Stromal cell of bone marrow (primary cell): ENCODE data around the gene LINC00632.
"Not testable (repeated sequence)": the region's sequence is repeated elsewhere in the genome, so short reads cannot be mapped to it uniquely, and the experiment has no call there.

ENCODE experiments used
- DNase-seq: peaks from one replicate; pipeline ENCODE4 v3.0.0-alpha.2; 2012; ENCODE audit warnings: low read depth

Gene LINC00632

DNA sequence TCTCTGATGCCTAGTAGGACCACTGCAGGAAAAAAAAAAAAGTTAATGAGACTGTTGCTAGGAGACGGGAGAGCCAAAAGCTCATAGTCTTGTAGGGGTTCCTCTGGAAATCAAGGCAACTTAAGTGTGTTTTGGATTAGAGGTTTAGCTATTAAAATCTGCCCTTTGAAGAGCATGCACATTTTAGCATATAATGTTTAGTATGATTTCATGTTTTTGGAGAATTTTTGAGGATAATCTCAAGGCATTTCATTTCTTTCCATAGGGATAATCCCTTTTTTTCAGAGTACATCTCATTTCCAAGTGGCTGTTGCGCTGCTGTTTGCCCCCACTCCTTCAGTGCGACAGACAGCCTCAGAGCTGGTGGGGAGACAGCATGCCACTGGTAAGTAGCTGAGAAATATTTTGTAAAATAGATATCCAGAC is at the start of gene LINC00632:
TSS of gene LINC00632 (plus strand) at position 339 of the 426 bp plus-strand sequence.
- no peak for DNase-seq

DNA sequence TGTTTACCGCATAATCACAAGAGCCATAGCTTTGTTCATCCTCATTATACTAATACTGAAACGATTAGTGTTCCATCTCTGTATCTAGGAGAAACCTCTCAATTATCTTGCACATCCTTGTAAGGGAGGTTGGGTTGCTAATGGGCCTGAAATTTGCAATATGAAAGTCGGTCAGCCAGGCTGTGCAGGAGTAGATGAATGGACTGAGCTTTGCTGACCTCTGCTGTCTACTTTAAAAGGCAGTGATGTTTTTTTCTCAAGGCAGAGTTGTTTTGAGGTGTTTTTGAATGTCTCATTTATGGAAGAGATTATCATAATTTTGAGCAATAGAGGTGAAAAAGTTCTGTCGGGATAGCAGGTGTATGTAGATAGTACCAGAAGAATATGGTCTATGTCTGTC is 47.9 kb upstream of the LINC00632 start:
- no peak for DNase-seq

DNA sequence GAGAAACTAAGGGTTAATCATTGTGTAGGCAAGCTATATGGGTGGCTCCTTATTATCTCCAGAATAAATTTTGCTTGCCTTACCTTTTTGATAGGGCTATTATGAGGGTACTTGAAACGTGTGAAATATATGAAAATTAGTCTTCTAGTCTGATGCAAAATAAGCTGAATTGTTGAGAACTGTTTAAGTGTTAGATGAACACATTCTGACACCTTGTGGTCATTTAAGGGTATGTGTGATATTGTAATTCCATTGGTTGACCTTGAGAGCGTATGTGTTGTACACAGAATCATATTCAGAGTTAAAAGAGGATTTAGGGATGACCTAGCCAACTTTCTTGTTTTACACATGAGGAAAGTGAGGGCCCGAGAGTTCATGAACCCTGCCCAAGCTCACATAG is 44.6 kb upstream of the LINC00632 start:
- DNase-seq, result no peak

DNA sequence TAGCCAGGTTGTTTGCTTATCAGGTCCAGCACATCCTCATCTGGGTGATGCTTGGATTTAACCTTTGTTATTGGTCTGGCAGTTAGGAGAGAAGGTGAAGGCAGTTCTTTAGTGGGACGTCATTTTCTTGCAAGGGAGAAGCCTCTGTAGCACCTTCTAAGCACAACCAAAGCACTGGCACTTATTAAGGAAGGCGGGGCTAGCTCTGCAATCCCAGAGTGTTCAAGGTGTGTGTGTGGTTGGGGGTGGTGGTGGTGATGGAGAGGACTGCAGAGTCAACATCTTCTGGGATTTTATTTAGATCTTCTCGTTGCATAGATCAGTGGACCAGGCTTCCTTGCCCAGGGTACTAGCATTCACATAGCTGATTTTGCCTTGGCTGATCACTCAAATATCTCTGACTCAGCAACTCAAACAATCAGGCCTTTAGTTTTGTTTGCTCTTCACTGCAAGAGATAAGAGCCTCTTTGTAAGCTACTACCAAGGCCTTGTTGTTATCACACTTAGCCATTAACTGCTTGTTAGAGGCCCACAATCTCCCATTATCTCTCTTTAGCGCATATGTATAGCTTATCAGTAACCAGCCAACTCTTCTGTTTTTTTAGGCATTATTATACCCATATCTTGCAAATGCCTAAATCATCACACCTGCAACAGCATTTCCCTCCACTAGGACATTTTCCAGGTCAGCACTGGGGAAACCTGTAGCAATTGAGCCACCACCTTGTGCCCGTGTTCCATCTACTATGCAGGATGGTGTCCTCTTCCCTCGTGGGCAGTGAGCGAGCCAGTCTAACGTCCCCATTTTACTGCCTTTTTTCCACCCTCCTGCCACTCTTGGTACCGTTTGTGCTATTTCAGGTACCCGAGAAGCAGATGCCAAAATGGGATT is 36.5 kb upstream of the LINC00632 start:
- no peak for DNase-seq

DNA sequence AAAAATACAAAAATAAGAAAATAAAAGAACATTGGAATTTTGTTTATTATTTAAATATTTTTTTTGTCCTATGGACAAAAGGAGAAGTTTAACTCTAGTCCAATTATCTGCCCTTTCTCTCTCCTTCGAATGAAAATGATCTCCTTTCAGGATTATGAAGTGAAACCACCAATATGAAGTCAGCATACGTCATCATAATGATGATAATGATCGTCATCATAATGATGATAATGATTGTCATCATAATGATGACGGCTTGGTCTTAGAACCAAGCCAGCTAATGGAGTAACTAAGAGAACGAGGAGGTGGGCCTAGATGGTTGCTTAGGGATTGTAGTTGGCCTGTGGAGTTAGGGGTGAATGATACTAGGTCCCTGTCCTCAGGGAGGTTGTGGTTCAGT is 21.9 kb upstream of the LINC00632 start:
- DNase-seq, result no peak

DNA sequence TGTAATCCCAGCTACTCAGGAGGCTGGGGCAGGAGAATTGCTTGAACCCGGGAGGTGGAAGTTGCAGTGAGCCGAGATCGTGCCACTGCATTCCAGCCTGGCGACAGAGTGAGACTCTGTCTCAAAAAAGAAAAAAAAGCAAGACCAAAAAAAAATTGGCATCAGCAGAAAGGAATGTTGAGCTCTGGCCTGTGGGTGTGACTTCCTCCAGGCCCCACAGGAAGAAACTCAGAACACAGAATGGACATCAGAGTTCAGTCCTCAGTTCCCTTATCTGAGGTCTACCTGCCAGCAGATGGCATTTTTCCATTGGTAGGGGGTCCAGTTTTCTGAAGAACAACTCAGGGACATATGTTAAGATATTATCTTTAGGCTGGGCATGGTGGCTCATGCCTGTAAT is 18.0 kb upstream of the LINC00632 start:
- not testable (repeated sequence) for DNase-seq

DNA sequence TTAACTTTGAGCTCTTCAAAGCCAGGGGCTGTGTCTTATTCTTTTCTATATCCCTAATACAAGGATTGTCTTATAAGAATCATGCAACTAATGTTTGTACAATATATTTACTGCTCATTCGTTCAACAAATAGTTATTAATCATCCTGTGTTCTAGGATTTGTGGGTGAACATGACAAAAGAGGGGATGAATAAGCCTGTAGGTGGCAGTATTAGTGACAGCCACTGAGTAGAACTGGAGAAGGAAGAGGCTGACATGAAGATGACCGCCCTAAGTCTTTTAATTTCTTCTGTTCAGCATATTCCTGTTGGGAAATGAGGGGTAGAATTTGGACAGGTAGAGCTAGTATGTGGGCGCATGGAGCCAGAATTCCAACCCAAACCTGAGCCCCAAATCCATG is 11.9 kb upstream of the LINC00632 start:
- no peak for DNase-seq

DNA sequence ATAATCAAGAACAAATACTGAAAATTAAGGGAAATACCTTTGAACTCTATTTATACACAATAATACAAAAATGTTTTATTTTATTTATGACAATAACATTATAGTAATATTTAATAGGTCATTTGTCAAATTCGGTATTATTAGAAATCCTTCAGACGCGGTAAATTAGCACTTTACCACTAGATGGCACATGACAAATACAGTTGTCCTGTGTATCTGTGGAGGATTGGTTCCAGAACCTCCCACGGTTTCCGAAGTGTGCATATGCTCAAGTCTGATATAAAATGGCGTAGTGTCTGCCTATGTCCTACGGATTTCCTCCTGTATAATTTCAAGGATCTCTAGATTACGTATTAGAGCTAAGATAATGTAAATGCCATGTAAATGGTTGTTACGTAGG is 8.1 kb upstream of the LINC00632 start:
- DNase-seq, result peak; percentile 6

DNA sequence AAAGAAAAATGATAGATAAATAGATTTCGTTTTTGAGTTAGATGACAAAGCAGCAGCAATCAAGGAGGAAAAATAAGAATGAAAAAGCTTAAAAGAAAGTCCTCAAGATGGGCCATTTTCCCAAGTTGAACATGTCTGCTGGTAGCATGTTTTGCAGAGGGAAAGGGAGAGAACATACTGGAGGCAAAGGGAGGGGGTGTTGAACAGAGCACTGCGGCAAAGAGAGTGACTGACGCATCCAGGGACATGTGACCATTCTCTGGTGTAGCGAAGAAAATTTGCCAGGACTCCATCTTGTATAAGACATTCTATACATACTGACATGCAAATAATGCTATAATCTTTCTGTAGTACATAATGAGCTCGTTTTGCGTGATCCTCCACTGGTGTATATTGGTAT is 1.2 kb downstream of the LINC00632 start:
- DNase-seq, result no peak

DNA sequence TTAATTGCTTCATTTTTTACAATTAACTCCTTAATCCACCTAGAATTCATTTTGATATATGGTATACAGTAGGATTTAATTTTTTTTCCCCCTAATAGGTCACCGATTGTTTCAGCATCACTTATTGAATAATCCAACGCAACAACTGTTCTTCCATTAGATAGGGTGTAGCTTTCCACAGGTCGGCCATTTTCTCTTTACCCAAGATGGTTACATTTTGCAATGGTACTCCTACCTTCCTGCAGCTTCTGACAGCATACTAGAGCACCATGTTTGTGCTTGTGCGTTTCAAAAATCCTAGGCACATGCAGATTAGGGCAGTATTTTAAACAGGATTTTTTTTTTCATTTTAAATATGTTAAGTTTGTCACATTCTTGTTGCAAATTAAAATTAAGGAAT is 2.3 kb downstream of the LINC00632 start:
- no peak for DNase-seq

DNA sequence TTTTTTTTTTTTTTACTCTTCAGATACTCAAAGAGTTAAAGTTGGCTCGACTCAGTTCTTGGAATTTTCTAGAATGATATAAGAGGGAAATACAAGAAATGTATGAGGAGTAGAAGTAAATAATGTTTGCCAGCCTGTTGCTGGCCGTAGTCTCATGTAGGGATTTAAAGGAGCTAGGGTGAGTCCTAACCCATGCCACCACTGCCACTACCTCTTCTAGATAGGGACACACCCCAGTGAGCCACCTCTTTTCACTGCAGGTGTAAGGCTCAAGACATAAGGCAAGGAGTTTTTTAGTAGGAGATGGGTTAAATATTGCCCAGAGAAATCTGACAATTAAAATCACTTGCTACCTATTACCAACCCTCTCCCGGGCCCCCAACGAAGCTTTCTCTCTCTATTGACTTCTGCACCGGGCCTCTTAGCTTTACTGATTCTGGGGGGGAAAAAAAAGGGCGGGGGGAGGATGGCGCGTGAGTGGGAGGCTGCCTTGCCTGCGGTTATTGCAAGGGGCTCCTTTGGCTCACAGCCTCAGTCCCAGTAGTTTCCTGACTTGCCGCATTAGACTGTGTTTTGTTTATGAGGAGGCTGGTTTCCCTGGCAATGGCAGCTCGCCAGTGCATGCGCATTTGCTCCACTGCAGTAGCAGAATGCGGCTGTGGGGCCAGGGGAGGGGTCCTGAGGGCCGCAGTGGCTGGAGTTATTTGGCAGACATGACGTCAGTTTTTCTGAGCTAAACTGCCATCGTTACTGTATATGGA is 3.0 kb downstream of the LINC00632 start:
- DNase-seq, result no peak

DNA sequence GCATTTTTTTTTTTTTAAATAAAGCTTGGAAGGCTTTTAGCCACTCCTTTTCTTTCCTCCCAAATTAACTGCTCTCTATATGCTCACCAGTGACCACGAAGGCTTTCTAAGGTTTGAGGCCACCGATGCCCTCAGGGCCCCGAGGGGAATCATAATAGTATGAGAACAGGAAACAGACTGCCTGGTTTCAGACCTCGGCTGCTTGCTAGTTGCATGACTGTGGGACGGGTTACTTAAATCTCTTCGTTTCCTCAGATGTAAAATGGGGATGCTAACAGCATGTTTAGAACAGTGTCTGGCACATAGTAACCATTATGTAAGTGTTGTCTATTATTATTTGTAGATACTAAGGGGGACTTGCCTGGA is 3.6 kb downstream of the LINC00632 start:
- DNase-seq, result no peak

DNA sequence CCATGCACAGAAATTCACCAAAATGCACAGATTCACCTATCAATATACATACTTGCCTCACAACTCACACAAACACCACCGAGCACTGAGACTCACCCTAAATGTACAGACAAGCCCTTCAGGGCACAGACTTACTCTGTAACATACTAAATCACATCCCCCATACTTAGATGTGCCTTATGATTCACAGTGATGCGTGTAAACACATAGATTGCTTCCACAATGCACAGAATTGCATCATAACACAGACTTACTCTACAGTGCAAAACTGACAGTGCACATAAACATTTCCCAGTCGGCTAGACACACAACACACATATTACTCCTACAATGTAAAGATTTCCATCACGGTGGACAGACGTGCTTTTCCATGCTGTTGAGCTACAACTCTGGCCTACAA is 6.2 kb downstream of the LINC00632 start:
- DNase-seq, result no peak

DNA sequence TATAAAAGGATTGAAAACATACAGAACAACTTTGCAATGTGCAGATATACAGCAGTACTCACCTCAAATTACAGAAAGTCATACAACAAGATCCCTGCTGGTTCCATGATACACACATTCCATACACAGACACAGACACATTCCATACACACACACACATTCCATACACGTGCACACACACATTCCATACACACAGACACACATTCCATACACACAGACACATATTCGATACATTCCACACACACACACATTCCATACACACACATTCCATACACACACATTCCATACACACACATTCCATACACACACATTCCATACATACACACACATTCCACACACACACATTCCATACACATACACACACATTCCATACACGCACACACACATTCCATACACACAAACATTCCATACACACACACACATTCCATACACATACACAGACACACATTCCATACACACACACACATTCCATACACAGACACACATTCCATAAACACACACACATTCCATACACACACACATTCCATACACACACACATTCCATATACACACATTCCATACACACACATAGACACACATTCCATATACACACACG is 13.7 kb downstream of the LINC00632 start:
- DNase-seq, result no peak

DNA sequence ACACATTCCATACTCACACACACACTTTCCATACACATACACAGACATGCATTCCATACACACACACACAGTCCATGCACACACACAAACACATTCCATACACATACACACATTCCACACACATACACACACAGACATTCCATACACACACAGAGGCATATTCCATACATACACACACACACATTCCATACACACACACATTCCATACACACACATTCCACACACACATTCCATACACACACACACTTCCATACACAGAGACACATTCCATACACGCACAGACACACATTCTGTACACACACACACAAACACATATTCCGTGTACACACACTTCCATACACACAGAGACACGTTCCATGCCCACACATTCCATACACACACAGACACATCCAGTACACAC is 14.8 kb downstream of the LINC00632 start:
- no peak for DNase-seq

DNA sequence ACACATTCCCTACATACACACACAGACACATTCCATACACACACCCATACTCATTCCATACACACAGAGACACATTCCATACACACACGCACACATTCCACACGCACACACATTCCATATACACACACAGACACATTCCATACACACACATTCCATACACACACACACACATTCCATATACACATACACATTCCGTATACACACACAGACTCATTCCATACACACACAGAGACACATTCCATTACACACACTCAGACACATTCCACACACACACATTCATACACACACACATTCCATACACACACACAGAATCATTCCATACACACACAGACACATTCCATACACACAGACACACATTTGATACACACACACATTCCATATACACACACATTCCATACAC is 15.2 kb downstream of the LINC00632 start:
- DNase-seq, result no peak

DNA sequence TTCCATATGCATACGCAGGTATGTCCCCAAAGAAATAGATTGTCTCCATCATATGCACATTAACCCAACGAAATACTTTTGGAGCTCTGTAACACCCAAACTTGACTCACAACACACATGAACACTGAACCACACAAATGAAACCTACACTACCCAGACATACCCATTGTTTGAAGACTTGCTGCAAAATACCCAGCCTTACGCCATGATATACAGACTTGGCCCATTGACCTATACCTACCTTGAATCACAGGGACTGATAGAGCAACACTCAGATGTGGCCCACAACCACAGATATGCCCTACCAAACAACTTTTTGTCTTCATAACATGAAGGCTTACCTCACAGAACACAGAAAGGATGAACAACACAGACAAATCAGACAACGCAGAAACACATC is 15.9 kb downstream of the LINC00632 start:
- DNase-seq, result no peak

DNA sequence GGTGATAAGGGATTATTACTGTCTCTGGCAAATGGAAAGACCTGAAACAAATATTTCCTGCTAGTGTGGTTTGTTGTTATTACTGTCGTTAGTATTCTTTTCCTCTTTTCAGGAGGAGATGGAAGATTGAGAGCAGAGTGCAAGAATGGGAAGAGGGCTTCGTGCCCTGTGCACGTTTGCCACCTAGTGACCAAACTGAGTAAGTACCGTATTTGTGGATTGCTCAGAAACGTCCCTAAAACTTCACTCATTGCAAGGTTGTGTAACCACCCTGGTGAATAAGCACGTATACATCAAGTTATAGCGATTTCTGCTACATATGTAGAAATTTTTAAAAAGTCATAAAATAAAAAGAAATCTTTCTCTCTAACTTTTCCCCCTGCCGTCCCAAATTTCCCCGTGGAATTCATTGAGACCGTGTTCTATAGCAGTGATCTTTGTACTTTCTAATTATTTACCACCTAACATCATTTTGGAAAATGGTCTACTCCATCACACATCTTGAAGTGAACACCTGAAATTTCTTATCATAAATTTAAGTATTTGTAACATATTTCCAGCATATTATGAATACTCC is 24.3 kb downstream of the LINC00632 start:
- peak; percentile 18 for DNase-seq

DNA sequence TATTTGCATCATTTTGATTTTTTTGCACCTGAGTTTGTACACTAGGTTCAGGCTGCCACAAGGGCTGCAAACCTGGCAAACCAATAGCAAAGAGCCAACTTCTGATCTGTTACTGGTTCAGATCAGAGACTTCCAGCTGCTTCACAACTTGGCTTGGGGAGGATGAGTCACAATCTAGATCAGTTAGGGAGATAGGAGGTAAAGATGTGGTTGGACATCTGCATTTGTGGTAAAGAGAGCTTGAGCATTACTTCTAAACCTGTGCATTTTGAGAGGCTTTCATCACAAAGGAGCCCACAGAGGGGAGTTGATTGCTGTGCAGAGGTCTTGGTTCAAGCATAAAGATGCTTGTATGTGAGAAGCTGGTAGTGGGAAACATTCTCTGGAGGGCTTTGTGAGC is 34.5 kb downstream of the LINC00632 start:
- DNase-seq, result no peak

DNA sequence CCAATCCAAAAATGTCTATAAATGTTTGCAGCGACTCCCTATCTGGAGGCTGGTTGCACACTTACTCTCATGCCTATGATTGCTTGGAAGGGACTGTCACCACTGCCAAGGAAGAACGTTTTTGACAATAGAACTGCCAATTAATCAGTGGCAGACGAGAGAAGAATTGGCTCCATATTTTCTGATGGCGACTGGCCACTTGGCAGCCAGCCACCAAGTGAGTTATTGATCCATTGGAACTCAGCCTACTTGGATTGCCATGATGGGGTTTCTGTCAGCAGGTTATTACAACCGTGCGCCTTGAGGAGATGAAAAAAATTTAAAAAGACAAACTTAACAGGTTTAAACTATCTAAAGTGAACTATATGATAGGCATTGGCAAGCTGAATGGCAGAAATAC is 47.4 kb downstream of the LINC00632 start:
- DNase-seq, result no peak

DNA sequence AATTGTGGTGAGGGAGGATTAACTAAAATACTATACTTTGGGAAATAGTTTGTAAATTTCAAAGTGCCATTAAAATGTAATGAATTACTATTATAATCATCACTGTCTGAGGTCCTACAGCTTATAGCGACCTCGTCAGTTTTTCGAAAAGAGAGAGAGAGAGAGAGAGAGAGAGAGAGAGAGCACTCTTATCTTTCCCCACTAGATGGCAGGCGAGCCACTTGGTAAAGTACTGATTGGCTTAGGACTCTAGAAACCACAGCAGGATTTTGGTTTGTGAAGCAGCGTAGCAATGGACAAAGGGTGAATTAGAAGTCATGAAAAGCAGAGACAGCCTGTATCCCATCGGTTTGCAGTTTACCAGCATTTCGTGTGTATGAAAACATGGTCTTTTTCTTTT is 52.5 kb downstream of the LINC00632 start:
- peak; percentile 56 for DNase-seq

DNA sequence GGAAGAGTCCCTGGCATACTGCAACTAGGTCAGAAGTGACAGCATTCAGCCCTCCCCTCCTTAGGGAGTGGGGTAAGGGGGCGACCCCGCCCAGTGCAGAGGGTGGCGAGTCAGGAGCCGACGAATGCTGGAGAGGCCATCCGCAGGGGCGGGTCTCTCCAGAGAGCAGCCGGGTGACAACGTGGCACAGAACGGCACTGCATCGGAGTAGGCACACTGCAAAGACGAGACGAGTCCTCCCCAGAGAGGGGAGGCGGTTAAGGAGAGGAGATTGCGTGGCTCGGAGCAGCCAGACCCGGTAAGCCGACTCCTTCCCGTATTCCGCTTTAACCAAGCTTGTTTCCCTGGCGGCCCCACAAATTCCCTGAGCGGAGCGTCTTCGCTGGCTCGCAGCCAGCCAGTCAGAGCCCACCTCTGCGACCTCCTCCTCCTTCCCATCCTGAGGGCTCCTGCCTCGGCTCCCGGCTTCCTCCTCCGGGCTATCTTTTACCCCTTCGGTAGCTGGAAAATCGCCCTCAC is 54.9 kb downstream of the LINC00632 start:
- no peak for DNase-seq
